ENCODE results near the gene SLC25A39. TPM values are rescaled to one million over a fixed set of nuclear protein-coding genes. Genes with fewer than 3 reads are reported as not detected.

Gene SLC25A39
- total and polyA plus RNA-seq, 2 experiments from 2014 or later, result 92.7 to 179 TPM

GRCh38 chr17:44293509-44294226, 31.0 kb downstream of the SLC25A39 start:
- DNase-seq (ENCODE audit: low spot score), result no peak
- no peak overlapping the region for H3K4me2 ChIP-seq
- no peaks in the 10 kb centered on the region for H3K9me2 ChIP-seq (replicated peaks; ENCODE audit: insufficient read depth)
- no peak overlapping the region for H2AFZ ChIP-seq
- H3K4me3 ChIP-seq, result no peak overlapping the region
- H3K36me3 ChIP-seq (replicated peaks; ENCODE audit: insufficient read depth, low read depth), result no peaks in the 10 kb centered on the region
- H3K27ac ChIP-seq, result no peak overlapping the region
- 92% methylated on average over 9 of the region's 9 CpGs for WGBS (ENCODE audit: low lambda C conversion rate, missing lambda C conversion rate)
- H3K4me1 ChIP-seq (ENCODE audit: insufficient read depth), result no peaks in the 10 kb centered on the region
- H3K79me2 ChIP-seq, result no peaks in the 10 kb centered on the region
- no peaks in the 10 kb centered on the region for H3K27me3 ChIP-seq
- TF ChIP-seq CTCF (IDR thresholded peaks at IDR 0.05; ENCODE audit: poor library complexity) (no peak), EZH2phosphoT487 (IDR thresholded peaks at IDR 0.05; ENCODE audit: low read depth, severe bottlenecking, unreplicated experiment) (no peak), EZH2 (IDR thresholded peaks at IDR 0.05; ENCODE audit: borderline replicate concordance) (no peak)
- H4K20me1 ChIP-seq (ENCODE audit: insufficient read depth, poor library complexity, severe bottlenecking), result no peaks in the 10 kb centered on the region
- no peaks in the 10 kb centered on the region for H3K9me3 ChIP-seq (ENCODE audit: low read depth)

GRCh38 chr17:44287651-44288050, 37.0 kb downstream of the SLC25A39 start:
- no peak overlapping the region for H3K4me3 ChIP-seq
- H3K9me3 ChIP-seq (ENCODE audit: low read depth), result no peaks in the 10 kb centered on the region
- TF ChIP-seq CTCF (IDR thresholded peaks at IDR 0.05; ENCODE audit: poor library complexity), result no peak
- no peak for TF ChIP-seq EZH2 (IDR thresholded peaks at IDR 0.05; ENCODE audit: borderline replicate concordance)
- TF ChIP-seq EZH2phosphoT487 (IDR thresholded peaks at IDR 0.05; ENCODE audit: low read depth, severe bottlenecking, unreplicated experiment), result no peak
- no peaks in the 10 kb centered on the region for H3K9me2 ChIP-seq (replicated peaks; ENCODE audit: insufficient read depth)
- no peak overlapping the region for H2AFZ ChIP-seq
- no peaks in the 10 kb centered on the region for H3K36me3 ChIP-seq (replicated peaks; ENCODE audit: insufficient read depth, low read depth)
- no peak overlapping the region for H3K4me2 ChIP-seq
- no peak for DNase-seq (ENCODE audit: low spot score)
- 88% methylated on average over 8 of the region's 8 CpGs for WGBS (ENCODE audit: low lambda C conversion rate, missing lambda C conversion rate)
- no peak overlapping the region for H3K27ac ChIP-seq
- H3K27me3 ChIP-seq, result no peaks in the 10 kb centered on the region
- no peaks in the 10 kb centered on the region for H4K20me1 ChIP-seq (ENCODE audit: insufficient read depth, poor library complexity, severe bottlenecking)
- no peaks in the 10 kb centered on the region for H3K79me2 ChIP-seq
- H3K4me1 ChIP-seq (ENCODE audit: insufficient read depth), result no peaks in the 10 kb centered on the region

GRCh38 chr17:44284024-44284400, 40.6 kb downstream of the SLC25A39 start:
- Histone ChIP-seq H3K27ac (no peak overlapping the region), H2AFZ (no peak overlapping the region), H3K27me3 (no peaks in the 10 kb centered on the region), H3K4me2 (no peak overlapping the region), H3K9me2 (replicated peaks; ENCODE audit: insufficient read depth) (no peaks in the 10 kb centered on the region), H3K9me3 (ENCODE audit: low read depth) (no peaks in the 10 kb centered on the region), H3K4me3 (no peak overlapping the region), H3K79me2 (no peaks in the 10 kb centered on the region), H4K20me1 (ENCODE audit: insufficient read depth, poor library complexity, severe bottlenecking) (no peaks in the 10 kb centered on the region), H3K36me3 (replicated peaks; ENCODE audit: insufficient read depth, low read depth) (no peaks in the 10 kb centered on the region), H3K4me1 (ENCODE audit: insufficient read depth) (no peaks in the 10 kb centered on the region)
- no peak for DNase-seq (ENCODE audit: low spot score)
- WGBS (ENCODE audit: low lambda C conversion rate, missing lambda C conversion rate), result 92% methylated on average over 4 of the region's 4 CpGs
- no peak for TF ChIP-seq EZH2phosphoT487 (IDR thresholded peaks at IDR 0.05; ENCODE audit: low read depth, severe bottlenecking, unreplicated experiment)
- no peak for TF ChIP-seq CTCF (IDR thresholded peaks at IDR 0.05; ENCODE audit: poor library complexity)
